ENCODE measurements around the gene ASTN2. TPM values are rescaled to one million over a fixed set of nuclear protein-coding genes. Genes with fewer than 3 reads are reported as not detected.

ASTN2 gene
- total RNA-seq, 1 donor from 2014 or later = 12.2 TPM

GRCh38 chr9:116860509-116861120 lies 554.2 kb downstream of the ASTN2 start:
- Histone ChIP-seq H3K27me3 (ENCODE audit: control insufficient read depth, insufficient read depth, low read length) (no peaks in the 10 kb centered on the region), H3K4me3 (ENCODE audit: low read depth, low read length) (no peak overlapping the region), H3K36me3 (ENCODE audit: control insufficient read depth, insufficient read depth, low read length) (no peaks in the 10 kb centered on the region)
- peak; percentile 75 for TF ChIP-seq CTCF (IDR thresholded peaks at IDR 0.05; ENCODE audit: insufficient read depth, low read length, poor library complexity, severe bottlenecking)
- peak; percentile 12 for DNase-seq (ENCODE audit: low read depth)

- peak; percentile 14 for DNase-seq (ENCODE audit: low read depth)
Measured at GRCh38 chr9:116859763-116860162, 555.1 kb downstream of the ASTN2 start.

GRCh38 chr9:116857321-116857720 lies 557.5 kb downstream of the ASTN2 start:
- no peak for DNase-seq (ENCODE audit: low read depth)
- no peaks in the 10 kb centered on the region for H3K36me3 ChIP-seq (ENCODE audit: control insufficient read depth, insufficient read depth, low read length)
- no peak overlapping the region for H3K4me3 ChIP-seq (ENCODE audit: low read depth, low read length)
- TF ChIP-seq CTCF (IDR thresholded peaks at IDR 0.05; ENCODE audit: insufficient read depth, low read length, poor library complexity, severe bottlenecking) = no peak
- H3K27me3 ChIP-seq (ENCODE audit: control insufficient read depth, insufficient read depth, low read length) = no peaks in the 10 kb centered on the region

More at GRCh38 chr9:116859763-116860162, 555.1 kb downstream of the ASTN2 start:
- no peak for TF ChIP-seq CTCF (IDR thresholded peaks at IDR 0.05; ENCODE audit: insufficient read depth, low read length, poor library complexity, severe bottlenecking)
- H3K4me3 ChIP-seq (ENCODE audit: low read depth, low read length) = no peak overlapping the region
- no peaks in the 10 kb centered on the region for H3K36me3 ChIP-seq (ENCODE audit: control insufficient read depth, insufficient read depth, low read length)
- no peaks in the 10 kb centered on the region for H3K27me3 ChIP-seq (ENCODE audit: control insufficient read depth, insufficient read depth, low read length)

GRCh38 chr9:116855881-116856662 lies 558.8 kb downstream of the ASTN2 start:
- Histone ChIP-seq H3K27me3 (ENCODE audit: control insufficient read depth, insufficient read depth, low read length) (no peaks in the 10 kb centered on the region), H3K36me3 (ENCODE audit: control insufficient read depth, insufficient read depth, low read length) (no peaks in the 10 kb centered on the region), H3K4me3 (ENCODE audit: low read depth, low read length) (no peak overlapping the region)
- no peak for TF ChIP-seq CTCF (IDR thresholded peaks at IDR 0.05; ENCODE audit: insufficient read depth, low read length, poor library complexity, severe bottlenecking)
- DNase-seq (ENCODE audit: low read depth) = peak; percentile 26

- TF ChIP-seq CTCF (IDR thresholded peaks at IDR 0.05; ENCODE audit: insufficient read depth, low read length, poor library complexity, severe bottlenecking) = no peak
- Histone ChIP-seq H3K4me3 (ENCODE audit: low read depth, low read length) (no peak overlapping the region), H3K27me3 (ENCODE audit: control insufficient read depth, insufficient read depth, low read length) (no peaks in the 10 kb centered on the region), H3K36me3 (ENCODE audit: control insufficient read depth, insufficient read depth, low read length) (no peaks in the 10 kb centered on the region)
- no peak for DNase-seq (ENCODE audit: low read depth)
Measured at GRCh38 chr9:116849721-116850120, 565.1 kb downstream of the ASTN2 start.
